ENCODE data around the gene NUDT16L1.

- TF ChIP-seq, protein P1, sequence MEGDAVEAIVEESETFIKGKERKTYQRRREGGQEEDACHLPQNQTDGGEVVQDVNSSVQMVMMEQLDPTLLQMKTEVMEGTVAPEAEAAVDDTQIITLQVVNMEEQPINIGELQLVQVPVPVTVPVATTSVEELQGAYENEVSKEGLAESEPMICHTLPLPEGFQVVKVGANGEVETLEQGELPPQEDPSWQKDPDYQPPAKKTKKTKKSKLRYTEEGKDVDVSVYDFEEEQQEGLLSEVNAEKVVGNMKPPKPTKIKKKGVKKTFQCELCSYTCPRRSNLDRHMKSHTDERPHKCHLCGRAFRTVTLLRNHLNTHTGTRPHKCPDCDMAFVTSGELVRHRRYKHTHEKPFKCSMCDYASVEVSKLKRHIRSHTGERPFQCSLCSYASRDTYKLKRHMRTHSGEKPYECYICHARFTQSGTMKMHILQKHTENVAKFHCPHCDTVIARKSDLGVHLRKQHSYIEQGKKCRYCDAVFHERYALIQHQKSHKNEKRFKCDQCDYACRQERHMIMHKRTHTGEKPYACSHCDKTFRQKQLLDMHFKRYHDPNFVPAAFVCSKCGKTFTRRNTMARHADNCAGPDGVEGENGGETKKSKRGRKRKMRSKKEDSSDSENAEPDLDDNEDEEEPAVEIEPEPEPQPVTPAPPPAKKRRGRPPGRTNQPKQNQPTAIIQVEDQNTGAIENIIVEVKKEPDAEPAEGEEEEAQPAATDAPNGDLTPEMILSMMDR (IDR thresholded peaks at IDR 0.05; ENCODE audit: insufficient read depth, low read length), result no peak
- TF ChIP-seq SPI1 (IDR thresholded peaks at IDR 0.05; ENCODE audit: borderline replicate concordance, low read depth) (no peak), POLR2AphosphoS5 (IDR thresholded peaks at IDR 0.05; ENCODE audit: low read depth) (no peak), GABPA (IDR thresholded peaks at IDR 0.05; ENCODE audit: low read depth) (no peak)
These were observed 50.0 kb downstream of the NUDT16L1 start for GRCh38 chr16:4743226-4743878.
